CD4-positive, alpha-beta T cell treated with Interleukin-15 for 1 hour (primary cell): Measurements from ENCODE around the gene PHF2.

Source experiments
- DNase-seq: peaks from one replicate; pipeline ENCODE4 v3.0.0-alpha.2; 2020

Gene PHF2

GRCh38 chr9:93669116-93669957 is 93.0 kb downstream of the PHF2 start:
- DNase-seq, result peak; percentile 14

DNA sequence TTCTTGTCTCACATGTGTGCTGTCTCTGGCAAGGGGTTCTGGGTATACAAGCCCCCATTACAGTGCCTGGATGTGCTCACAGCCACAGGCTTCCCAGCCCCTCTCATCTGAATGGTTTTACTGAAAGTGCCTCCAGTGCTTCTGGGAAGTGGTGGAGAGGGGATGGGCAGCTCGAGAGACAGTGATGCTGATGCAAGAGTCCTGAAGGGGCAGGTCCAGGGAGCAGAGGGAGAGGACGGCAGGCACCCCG is 93.5 kb downstream of the PHF2 start:
- no peak for DNase-seq

- peak; percentile 18 for DNase-seq
These were observed 94.0 kb downstream of the PHF2 start for GRCh38 chr9:93670208-93671019.

- no peak for DNase-seq
These were observed 94.6 kb downstream of the PHF2 start for GRCh38 chr9:93671020-93671338.

DNA sequence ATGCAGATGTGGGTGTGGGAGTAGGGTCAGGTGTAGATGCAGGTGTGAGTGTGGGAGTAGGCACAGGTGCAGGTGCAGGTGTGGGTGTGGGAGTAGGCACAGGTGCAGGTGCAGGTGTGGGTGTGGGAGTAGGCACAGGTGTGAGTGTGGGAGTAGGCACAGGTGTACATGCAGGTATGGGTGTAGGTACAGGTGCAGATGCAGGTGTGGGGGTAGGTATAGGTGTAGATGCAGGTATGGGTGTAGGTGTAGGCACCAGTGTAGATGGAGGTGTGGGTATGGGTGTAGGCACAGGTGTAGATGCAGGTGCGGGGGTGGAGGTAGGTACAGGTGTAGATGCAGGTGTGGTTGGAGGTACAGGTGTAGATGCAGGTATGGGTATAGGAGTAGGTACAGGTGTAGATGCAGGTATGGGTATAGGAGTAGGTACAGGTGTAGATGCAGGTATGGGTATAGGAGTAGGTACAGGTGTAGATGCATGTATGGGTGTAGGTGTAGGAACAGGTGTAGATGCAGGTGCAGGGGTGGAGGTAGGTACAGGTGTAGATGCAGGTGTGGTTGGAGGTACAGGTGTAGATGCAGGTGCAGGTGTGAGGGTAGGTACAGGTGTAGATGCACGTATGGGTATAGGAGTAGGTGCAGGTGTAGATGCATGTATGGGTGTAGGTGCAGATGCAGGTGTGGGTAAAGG is 96.1 kb downstream of the PHF2 start:
- peak; percentile 13 for DNase-seq

DNA sequence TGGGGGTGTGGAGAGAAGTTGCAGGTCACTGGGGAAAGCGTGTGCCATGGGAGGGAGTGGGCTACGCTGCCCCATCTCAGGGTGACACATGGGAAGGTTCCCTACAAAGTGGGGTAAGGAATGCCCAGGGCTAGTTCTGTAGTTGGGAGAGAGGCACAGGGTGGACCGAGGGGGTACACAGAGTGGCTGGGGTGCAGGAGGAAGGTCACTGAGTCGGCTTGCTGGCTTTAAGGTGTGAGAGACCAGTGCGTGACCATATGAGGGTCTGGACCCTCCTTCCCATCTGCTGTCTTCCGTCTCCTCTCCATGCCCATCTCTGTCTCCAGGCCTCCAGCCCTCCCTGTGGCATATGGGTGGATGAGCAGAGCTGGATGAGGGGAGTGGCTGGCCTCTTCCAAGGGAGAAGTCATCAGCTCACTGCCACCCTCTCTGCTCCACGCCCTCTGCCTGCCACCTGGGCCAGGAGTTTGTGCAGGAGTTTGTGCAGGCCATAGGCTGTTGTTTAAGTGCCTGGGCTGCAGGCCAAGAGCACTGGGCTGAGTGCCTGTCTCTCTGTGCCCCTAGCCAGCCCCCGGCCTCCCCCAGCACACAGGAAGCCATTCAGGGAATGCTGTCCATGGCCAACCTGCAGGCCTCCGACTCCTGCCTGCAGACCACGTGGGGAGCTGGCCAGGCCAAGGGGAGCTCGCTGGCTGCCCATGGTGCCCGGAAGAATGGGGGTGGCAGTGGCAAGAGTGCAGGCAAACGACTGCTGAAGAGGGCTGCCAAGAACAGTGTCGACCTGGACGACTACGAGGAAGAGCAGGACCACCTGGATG is 96.8 kb downstream of the PHF2 start:
- DNase-seq, result peak; percentile 11

- DNase-seq, result peak; percentile 11
These were observed 97.5 kb downstream of the PHF2 start for GRCh38 chr9:93673839-93674334.

GRCh38 chr9:93674580-93675335 is 98.4 kb downstream of the PHF2 start:
- DNase-seq, result peak; percentile 15

DNA sequence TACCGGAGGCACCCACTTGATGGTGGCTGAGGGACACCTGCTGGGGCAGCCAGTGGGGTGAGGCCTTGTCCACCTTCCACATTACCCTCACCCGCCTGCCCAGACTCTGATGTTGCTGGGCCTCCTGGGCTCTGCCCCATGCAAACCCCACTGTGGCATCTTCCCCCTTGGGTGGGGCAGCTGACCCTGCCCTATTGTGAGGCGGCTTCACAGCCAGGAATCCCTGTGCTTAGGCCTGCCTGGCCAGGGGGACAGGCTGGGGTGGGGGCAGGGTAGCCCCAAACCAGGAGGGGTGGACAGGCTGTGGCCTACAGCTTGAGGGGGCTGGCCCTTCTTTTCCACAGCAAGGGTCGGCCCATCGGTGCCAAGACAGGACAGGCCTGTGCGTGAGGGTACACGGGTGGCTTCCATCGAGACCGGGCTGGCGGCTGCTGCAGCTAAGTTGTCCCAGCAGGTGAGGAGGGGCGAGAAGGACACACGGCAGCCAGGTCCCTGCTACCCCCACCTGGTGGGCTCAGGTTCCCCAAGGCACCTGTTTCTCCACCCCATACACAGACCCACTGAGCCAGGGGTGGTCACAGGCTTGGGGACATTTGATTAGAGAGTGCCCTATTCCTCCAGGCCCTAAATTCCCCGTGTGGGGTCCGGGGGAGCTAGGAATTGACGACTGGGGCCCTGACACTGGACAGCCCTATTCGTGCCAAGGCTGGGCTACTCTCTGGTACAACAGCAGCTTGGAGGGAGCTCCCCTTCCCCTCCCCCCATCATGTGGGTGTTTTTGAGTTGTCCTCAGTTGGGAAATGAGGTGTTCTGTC is 99.2 kb downstream of the PHF2 start:
- peak; percentile 15 for DNase-seq

- peak; percentile 14 for DNase-seq
These were observed 100.1 kb downstream of the PHF2 start for GRCh38 chr9:93676310-93677047.

DNA sequence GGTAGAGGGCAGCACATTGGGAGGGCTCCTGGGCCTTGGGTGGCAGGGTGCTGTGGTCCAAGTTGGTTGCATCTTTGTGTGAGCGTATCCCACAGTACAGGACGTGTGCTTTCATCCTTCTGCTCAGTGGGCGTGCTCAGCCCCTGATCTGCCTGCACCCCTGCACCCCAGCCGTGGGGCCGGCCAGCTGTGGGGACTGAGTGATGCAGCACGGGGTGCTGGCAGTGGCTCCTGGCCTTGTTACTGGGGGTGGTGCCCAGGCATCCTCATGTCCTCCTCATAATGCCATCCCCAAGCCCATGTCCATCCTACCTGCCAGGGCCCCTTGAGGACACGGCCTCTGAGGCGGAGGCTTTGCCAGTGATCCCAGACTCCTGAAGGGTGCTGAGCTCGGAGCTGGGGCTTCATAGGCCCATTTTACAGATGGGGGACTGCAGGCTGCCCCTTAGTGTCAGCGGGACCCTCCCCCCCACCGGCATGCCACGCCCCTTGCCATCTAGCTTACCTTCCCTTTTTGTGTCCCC is 100.7 kb downstream of the PHF2 start:
- DNase-seq, result peak; percentile 1

GRCh38 chr9:93677641-93678136 is 101.3 kb downstream of the PHF2 start:
- peak; percentile 9 for DNase-seq

GRCh38 chr9:93678199-93679019 is 102.0 kb downstream of the PHF2 start:
- peak; percentile 13 for DNase-seq

DNA sequence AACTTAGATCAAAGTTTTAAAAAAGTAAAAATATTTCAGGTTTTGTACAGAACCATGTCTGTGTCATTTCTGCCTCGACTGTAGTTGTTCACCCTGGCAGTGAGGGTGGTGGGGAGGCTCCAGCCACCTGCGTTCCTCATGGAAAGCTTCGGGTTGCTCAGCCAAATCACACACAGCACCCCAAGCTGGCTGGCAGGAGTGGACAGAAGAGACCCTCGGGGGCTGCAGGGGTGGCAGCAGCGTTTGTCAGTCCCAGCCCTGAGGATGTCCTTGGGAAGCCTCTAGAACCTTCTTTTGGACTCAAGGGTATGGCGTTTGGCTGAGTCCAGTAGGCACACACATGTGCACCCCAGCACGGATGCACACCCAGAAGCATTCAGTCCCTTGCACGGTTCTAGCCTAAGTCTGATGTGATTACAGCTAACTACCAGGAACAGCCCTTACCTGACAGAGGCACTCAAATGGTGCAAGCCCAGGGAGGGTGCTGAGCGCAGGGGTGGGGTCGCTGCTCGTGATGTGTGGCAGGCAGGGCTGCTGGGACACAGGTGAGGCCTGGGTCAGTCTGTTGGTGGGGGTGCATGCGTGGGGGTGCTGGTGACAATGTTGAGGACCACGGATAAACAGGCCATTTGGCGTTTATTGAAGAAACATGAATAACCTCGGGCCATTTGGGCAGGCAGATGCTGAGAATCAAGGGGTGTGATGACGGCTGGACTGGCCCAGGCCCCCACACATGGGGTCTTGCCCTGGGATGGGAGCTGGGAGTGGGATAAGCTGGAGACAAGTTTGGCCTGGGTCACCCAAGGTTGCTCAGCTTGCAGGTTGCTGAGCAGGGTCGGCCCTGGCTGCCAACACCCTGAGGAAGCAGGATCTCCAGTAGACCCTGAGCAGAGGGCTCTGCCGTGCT is 103.4 kb downstream of the PHF2 start:
- peak; percentile 10 for DNase-seq

GRCh38 chr9:93680443-93681268 is 104.3 kb downstream of the PHF2 start:
- peak; percentile 14 for DNase-seq

GRCh38 chr9:93681269-93682154 is 105.1 kb downstream of the PHF2 start:
- DNase-seq, result peak; percentile 6
